Left ventricle myocardium superior (tissue), 1 donor: Measurements from ENCODE around the gene GAK. TPM values are rescaled to one million over a fixed set of nuclear protein-coding genes. Genes with fewer than 3 reads are reported as not detected.

ENCODE experiments used
- ATAC-seq: fragments of 200-7000 bp; cut with Tn5 transposase; one replicate; pipeline ENCODE4 v1.9.1; 2020; ENCODE audit warnings: mild to moderate bottlenecking, moderate library complexity
- DNase-seq: peaks from one replicate; pipeline ENCODE4 v3.0.0-alpha.2; 2020
- intact Hi-C: fragments of 100-400 bp; cut with micrococcal nuclease; formaldehyde crosslinking; loops from one replicate; pipeline ENCODE4 v1.11.0; 2022
- total RNA-seq: library from RNA; stranded (reverse); fragmentation: NEBNext Ultra II Directional; extraction: Animal tissue kit (Norgen Biotek cat#: 25700); gene quantifications from one replicate; pipeline ENCODE4 v1.2.1, GENCODE V29; 2021
- donor health status: DM: no; HTN: yes; CAD: no; lungs with severe emphysema.

Gene GAK
- total RNA-seq, 1 donor from 2014 or later: 29.7 TPM

DNA sequence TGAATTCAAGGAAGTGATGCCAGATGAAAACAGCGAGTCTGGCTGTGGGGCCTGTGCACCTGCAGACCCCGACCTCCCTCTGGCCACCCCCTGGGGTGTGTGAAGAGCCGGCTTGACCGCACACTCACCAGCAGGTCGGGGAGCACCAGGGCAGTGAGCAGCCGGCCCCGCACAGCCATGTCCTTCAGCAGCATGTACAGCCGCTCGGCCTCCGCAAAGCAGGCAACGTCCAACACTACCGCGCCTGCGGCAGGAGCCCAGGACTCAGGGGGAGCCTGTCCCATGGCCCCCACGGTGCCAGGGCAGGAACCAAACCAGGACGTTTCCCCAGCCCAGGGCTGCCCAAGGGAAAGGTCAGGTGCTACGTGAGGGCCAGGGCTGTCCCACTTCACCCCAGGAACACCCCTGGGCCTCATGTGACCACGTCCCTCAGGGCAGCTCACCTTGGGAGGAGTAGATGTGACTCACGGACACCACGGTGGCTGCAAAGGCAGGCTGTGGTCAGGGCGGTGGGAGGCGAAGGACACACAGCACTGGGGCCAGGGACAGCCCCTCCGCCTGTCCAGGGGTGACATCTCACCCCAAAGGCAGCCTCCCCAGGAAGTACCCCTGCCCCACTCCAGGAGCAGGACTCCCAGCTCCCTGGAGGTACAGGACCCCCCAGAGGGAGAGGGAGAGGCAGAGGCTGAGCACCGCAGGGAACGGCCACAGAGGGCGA, 33.1 kb upstream of the GAK start:
- DNase-seq (peak; percentile 29), ATAC-seq (no peak)
- intact Hi-C loops: no loop called here

DNA sequence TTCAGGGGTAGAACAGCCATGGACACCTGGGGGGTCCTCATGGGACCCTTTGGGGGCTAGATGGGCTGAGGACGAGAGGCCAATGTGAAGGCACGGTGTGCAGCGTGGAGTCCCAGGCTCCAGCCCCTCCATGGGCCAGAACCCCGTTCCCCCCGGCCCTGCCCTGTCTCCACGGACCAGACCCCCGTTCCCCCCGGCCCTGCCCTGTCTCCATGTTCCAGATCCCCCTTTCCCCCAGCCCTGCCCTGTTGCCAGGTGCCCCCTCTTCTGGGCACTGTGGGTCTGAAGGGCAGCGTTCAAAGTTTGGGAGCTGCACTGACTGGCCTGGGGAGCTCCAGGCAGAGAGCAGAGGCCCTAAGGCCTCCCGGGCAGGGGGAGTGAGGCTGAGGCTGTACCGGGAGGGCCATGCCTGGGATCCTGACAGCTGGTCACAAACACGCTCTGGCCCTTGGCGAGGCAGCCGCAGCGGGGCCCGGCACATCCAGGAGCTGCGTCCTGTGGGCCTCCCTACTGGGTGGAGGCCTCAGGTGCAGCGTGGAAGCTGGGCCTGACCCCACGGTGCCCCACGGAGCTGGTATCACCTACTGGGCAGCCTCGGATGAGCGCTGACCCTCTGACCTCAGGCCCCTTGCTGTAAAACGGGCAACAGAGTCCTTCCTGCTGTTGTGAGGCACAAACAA, 32.4 kb upstream of the GAK start:
- no peak for DNase-seq
- intact Hi-C loops: no loop called here
- no peak for ATAC-seq

DNA sequence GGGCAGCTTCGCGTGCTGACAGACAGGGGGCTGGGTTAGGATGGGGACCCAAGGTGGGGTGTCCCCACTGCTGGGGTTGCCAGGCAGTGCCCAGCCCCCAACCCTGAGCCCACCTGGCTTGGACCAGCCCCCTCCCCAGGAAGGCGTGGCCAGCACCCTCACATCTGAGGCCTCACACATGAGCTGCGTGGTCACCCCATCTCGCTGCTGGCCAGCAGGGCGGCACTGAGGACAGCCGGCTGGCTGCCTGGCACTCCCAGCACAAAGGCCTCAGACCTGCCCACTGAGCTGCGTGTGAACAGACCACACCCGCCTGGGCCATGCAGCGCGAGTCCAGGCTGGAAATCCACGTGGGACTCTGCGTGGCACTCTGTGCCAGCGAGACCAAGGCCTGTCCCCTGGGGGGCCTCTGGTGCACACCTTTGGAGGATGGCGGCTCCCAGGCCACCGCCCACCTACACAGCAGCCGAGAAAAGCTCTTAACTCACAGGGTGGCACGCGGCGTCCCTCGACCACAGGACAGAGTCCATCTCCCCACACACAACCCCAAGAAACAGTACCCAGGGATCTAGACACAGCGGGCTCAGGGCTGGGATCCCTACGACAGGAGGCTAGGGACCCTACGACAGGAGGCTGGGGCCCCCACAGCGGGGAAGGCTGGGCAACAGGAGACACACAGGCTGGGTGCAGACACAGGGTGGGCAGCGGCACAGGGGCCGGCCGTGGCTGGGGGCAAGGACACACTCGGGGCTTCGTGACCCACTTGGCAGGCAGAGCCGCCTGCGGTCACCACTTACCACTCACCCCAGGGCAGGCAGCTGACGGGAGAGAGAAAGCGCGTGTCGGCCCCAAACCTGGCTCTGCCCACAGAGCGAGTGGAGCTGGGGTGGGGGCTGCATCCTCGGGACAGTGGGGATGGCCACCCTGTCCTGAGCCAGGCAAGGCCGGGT, 31.4 kb upstream of the GAK start:
- peak; percentile 29 for DNase-seq
- intact Hi-C loops: no loop called here
- ATAC-seq: no peak

DNA sequence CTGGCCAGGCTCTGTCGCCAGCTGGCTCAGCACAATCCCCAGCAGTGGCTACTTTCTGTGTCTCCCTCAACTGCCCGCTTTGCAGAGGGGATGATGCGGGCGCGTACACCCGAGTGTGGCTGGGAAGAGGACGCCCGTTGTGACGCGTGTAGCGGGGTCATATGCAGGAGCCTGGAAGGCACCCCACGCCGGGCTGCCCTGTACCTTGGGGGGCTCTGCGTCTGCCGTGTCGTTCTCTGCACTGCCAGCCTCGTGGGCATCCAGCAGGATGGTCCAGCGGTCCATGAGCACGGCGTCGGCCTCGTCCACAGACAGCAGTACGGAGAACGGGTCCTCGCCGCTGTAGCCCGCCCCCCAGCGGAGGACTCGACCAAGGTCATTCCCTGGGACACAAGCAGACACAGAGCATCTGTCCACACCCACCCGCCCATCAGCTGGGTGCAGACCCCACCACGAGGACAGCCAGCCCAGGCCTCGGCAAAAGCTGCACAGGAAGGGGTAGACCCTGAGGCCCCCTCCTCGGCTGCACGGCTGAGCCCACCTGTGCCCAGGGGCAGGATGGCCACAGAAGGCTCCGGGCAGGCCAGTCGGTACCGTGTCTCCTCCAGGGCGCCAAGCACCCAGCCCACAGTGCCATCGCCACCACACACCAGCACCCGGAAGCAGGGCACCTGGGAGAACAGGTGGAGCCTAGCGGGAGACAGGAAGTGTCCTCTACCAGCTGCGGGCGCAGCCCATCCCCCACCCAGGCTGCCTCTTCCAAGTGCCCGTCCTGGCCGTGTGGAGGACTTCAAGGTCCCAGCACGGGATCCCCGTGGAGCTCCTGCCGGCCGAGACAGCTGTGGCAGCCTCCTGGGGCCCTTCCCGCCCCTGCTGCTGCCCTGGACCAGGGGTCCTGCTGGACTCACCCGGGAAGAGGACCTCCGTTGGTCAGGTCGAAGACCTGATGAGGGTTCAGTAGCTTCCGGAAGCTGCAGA, 30.4 kb upstream of the GAK start:
- intact Hi-C loops: no loop called here
- no peak for ATAC-seq

DNA sequence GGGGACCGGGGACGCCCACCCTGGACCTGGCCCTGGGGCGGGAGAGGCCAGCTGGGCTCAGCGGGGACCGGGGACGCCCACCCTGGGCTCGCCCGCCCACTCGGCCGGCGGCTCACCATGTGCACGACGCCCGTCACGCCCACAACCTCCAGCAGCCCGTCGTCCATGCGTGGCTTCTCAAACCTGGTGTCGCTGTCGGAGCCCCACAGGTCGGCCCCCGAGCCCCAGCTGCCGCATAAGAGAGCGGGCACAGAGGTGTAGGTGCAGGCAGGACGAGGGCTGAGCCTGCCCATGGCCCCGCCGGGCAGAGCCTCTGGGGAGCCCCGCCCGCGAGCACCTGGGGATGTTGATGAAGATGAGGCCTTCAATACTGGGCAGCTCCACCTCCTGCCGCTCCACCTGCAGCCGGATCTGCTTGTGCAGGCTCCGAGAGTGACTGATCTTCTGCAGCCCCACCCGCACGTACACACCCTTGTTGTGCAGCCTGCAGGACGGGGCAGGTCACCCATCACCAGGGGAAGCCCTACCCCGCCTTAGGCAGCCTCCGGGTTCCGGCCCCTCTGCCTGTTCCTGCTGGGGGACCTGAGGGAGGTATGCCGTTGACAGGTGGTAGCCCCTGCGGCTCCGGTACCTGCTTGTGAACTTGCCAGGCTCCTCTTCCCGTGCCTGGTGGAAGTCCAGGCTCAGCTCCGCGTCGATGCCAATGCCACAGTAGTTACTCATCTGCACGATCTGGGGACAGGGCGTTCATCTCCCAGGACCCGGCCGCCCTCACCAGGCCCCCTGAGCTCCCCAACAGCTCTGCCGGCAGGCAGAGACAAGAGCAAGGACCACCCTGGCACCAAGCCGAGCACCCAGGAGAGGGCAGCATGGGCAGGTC, 29.5 kb upstream of the GAK start:
- DNase-seq (no peak), ATAC-seq (no peak)
- intact Hi-C loops: no loop called here

More for the DNA sequence above, 30.4 kb upstream of the GAK start:
- peak; percentile 28 for DNase-seq

DNA sequence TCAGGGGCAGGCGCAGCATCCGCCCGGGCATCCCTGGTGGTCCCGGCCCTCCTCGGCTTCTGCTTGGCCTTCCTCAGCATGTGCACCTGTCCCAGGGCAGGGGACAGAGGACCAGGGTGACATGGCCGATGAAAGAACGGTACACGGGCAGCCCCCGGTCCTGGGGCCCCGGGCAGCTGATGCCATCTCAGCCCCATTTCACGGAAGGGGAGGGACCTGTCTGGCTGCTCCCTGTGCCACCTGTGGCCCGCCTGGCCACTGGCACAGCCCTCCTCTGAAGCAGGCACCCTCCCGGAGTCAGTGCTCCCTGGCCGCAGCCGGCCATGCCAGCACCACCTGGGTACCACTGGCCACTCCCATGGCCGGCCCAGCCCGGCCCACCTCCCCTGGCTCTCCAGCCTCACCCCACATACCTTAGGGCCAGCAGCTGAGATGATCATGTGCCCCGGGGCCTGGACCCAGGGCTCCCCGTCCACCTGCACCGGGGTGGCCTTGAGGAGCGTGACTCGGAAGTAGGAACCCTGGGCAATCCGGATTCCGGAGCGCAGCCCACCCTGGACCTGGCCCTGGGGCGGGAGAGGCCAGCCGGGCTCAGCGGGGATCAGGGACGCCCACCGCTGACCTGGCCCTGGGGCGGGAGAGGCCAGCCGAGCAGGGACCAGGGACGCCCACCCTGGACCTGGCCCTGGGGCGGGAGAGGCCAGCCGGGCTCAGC, 28.7 kb upstream of the GAK start:
- DNase-seq: no peak
- intact Hi-C loops: no loop called here
- ATAC-seq: no peak

DNA sequence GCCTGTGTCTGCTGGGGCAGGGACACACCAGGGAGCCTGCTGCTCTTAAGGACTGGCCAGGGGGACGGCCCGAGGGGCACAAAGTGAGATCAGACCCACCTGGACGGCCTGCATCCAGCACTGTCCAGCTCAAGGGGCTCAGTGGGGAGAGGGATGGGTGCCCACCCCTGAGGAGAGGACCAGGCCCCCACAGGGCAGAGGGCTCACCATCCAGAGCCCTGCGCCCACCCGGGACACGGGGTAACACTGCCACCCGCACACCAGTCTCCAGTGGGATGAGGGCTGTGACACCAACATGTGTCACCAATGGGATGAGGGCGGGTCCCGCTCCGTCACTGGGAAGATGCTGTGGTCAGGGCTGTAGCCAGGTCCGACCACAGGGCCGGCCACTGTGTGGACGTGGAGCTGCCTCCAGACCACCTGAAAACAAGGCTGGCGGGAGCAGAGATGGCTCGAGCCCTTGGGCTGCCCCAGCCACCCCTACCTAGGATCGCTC, 28.1 kb upstream of the GAK start:
- ATAC-seq: no peak
- no peak for DNase-seq
- intact Hi-C loops: no loop called here

DNA sequence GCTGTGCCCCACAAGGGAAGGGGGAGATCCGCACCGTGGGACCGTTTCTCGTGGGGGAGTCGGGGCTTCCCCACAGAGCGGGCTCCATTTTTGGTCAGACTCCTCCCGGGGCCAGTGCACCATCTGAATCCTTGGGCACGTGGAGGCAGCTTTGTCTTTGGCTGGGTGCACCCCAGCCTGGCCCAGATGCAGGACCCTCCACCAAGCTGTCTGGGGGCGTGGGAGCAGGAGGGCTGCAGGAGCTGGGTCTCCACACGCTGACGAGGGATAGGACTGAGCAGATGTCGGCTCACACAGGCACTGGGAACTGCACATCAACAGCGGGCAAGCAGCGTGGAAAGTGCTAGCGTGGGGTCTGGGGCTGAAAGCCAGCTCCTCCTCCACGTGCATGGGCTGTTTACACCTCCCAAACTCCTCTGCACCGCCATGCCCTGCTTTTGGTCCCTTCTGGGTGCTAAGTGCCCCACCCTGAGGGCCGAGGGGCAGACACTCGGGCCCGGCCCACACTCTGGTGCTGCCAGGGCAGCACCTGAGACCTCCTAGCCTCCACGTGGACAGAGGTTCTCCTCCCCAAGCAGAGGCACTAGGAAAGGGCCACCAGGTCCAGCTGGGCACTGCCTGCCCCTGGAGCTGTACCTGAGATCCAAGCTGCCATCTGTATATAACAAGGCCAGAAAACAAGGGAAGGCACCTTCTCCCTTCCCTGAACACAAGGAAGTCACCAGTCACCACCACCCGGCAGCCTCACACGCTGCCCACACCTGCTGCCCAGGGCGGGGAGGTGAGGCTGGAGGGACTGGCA, 27.4 kb upstream of the GAK start:
- intact Hi-C loops: no loop called here
- DNase-seq (no peak), ATAC-seq (no peak)

DNA sequence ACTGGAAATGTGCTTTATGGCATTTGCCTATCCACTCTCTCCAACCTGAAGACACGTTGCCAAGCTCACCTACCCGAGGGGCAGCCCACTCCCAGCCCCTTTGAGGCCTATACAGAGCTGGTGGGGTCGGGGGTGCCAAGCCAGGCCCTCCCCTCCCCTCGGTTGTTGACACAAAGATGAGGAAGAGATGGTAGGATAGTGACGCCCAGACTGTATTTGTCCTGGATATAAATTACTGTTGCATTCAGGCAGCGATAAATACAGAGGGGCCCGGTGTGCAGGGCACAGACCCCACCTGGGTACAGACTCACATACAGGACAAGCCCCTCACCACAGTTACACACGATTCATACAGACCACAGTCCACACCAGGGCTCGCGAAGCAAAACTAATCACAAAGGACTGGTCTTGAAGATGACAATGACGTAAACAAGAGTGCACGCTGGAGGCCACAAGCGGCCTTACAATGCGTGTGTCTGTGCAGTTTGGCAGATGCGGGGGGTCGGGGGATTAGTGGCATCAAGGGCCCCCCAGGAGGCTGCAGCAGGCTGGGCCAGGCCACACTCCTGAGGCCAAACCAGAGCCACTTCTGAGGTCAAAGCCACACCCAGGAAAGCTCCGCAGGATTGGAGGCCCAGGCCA, 26.7 kb upstream of the GAK start:
- no peak for ATAC-seq
- DNase-seq: no peak
- intact Hi-C loops: no loop called here

DNA sequence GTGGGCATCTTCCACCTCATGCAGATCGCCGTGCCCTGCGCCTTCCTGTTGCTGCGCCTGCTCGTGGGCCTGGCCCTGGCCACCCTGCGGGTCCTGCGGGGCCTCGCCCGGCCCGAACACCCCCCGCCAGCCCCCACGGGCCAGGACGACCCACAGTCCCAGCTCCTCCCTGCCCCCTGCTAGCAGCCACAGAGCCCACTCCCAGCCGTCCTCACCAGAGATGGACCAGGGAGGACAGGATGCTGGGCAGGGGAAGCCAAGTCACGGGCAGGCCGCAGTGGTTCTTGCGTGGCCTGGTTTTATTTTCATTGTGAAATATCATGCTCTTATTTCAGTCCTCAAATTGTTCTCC, 26.2 kb upstream of the GAK start:
- peak; percentile 5 for ATAC-seq
- no peak for DNase-seq
- intact Hi-C loops: no loop called here

DNA sequence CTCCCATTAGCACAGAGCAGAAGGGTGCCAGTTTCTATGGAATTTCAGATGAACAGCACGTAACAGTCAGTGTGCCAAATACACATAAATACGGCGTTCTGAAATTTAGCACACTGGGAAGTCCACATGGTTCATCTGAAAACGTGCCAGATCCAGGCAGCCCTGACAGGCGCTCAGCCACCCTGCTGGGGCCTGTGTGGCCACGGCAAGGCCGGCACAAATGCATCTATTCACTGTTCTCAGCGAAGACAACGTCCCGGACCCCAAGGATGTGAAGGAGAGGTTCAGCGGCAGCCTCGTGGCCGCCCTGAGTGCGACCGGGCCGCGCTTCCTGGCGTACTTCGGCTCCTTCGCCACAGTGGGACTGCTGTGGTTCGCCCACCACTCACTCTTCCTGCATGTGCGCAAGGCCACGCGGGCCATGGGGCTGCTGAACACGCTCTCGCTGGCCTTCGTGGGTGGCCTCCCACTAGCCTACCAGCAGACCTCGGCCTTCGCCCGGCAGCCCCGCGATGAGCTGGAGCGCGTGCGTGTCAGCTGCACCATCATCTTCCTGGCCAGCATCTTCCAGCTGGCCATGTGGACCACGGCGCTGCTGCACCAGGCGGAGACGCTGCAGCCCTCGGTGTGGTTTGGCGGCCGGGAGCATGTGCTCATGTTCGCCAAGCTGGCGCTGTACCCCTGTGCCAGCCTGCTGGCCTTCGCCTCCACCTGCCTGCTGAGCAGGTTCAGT, 25.6 kb upstream of the GAK start:
- intact Hi-C loops: no loop called here
- no peak for ATAC-seq
- peak; percentile 36 for DNase-seq

DNA sequence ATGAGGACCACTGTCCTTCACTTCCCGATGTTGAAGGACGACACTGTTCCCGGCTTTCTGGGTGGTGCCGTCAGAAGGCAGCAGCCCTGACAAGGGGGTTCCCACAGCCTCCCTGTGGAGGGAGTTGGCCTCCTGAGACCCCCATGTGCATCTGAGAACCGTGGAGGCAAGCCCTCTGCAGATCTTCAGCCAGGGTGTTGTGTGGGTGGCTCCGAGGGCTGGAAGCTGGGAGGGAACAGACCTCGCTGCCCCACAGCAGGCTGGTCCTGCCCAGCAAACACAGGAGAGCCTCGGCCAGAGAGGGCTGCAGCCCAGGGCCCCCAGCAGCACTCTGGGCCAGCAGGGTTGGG, 25.1 kb upstream of the GAK start:
- ATAC-seq (no peak), DNase-seq (no peak)
- intact Hi-C loops: no loop called here

DNA sequence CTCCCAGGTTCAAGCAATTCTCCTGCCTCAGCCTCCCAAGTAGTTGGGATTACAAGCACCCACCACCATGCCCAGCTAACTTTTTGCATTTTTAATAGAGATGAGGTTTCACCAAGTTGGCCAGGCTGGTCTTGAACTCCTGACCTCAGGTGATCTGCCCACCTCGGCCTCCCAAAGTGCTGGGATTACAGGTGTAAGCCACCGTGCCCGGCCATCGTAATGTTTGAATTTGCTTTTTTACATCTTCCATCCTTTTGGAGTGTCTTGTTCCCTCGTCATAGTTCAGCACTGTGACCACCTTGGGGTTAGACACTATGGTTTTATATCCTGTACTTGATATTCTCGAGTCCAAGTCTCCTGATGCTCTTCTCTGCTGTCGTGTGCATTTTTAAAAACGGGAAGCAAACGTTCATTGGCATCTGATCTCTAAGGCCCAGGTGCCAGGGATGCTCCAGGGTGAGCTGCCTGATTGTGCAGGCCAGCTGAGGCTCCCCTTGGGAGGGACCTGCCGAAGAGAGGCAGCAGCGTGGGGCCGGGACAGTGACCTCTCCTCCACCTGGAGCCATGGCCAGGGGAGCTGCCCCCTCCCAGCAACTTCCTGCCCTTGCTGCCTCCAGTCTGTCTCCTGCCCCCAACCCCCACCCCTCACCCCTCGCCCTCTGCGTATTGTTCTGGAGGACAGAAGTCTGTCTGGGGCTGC, 24.6 kb upstream of the GAK start:
- ATAC-seq (no peak), DNase-seq (no peak)
- intact Hi-C loops: no loop called here

DNA sequence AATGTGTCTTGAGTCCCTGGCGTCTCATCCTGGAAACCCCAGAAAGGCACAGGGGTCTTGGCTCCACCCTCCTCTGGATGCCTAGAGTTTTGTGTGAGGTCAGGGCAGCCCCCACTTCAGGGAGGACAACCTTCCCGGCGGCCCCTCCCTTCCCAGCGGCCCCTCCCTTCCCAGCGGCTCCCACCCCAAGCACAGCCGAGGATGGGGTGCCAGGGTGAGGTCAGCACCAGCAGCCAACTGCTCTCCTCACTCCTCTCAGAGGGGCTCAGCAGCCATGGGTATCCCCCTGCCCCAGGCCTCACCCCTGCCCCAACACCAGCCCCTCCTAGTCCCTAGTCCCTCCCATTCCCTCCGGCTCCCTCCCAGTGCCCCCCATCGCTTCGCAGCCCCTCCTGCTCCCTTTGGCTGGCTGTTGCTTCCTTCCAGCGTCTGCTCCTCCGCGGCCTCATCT, 23.8 kb upstream of the GAK start:
- intact Hi-C loops: no loop called here
- DNase-seq: no peak
- no peak for ATAC-seq
